Adipose tissue (tissue), 3 donors: ENCODE measurements around the gene STK32B. TPM values are rescaled to one million over a fixed set of nuclear protein-coding genes. Genes with fewer than 3 reads are reported as not detected.
"Not testable (repeated sequence)": the region's sequence is repeated elsewhere in the genome, so short reads cannot be mapped to it uniquely, and the experiment has no call there.

ENCODE experiments used
- H3K27ac ChIP-seq: one replicate; pipeline ENCODE4 v1.5.1; 2013; ENCODE audit warnings: low read depth, low read length
- WGBS, 3 donors: extraction: QIAGEN DNeasy Blood & Tissue Kit; methylation state at CpG; one replicate each; pipeline ENCODE4 v1.1.7; 2013; 5-methylcytosine and 5-hydroxymethylcytosine counted together
- polyA plus RNA-seq, 3 donors: library from polyadenylated mRNA; stranded (reverse); fragments of 200-250 nt; gene quantifications; one replicate each; pipeline ENCODE4 v1.2.3, GENCODE V29; 2013
- donor health status: healthy with polysubstance abuse.
- donor health status: Bipolar disorder and iron deficiency.
- donor health status: healthy.

The STK32B gene
- polyA plus RNA-seq, 3 donors: 0.41 to 6.0 (median 1.3) TPM

GRCh38 chr4:5260121-5260520, 208.8 kb downstream of the STK32B start:
- no peak overlapping the region for H3K27ac ChIP-seq
- WGBS, 3 donors: 85 to 93% (median 87%) methylated on average over 6 of the region's 6 CpGs

- WGBS, 3 donors: 76 to 79% (median 78%) methylated on average over 4 of the region's 4 CpGs
- no peak overlapping the region for H3K27ac ChIP-seq
Measured at GRCh38 chr4:5261866-5262265, 210.6 kb downstream of the STK32B start.

GRCh38 chr4:5266991-5267390, 215.7 kb downstream of the STK32B start:
- 58 to 89% (median 85%) methylated on average over 2 of the region's 2 CpGs for WGBS, 3 donors
- H3K27ac ChIP-seq: no peak overlapping the region

GRCh38 chr4:5267408-5267807, 216.1 kb downstream of the STK32B start:
- WGBS, 3 donors: 67 to 74% (median 70%) methylated on average over 8 of the region's 8 CpGs
- H3K27ac ChIP-seq: no peak overlapping the region

- H3K27ac ChIP-seq: no peak overlapping the region
- 84 to 92% (median 92%) methylated on average over 11 of the region's 11 CpGs for WGBS, 3 donors
Measured at GRCh38 chr4:5276475-5277075, 225.3 kb downstream of the STK32B start.

GRCh38 chr4:5277079-5277478, 225.8 kb downstream of the STK32B start:
- 82 to 93% (median 83%) methylated on average over 2 of the region's 2 CpGs for WGBS, 3 donors
- no peak overlapping the region for H3K27ac ChIP-seq

- H3K27ac ChIP-seq: no peak overlapping the region
- WGBS, 3 donors: 72 to 94% (median 90%) methylated on average over 4 of the region's 4 CpGs
Measured at GRCh38 chr4:5278213-5278612, 226.9 kb downstream of the STK32B start.

- not testable (repeated sequence) for H3K27ac ChIP-seq
- WGBS, 3 donors: 58 to 86% (median 84%) methylated on average over 1 of the region's 1 CpG
Measured at GRCh38 chr4:5280069-5280468, 228.8 kb downstream of the STK32B start.

GRCh38 chr4:5280828-5281227, 229.5 kb downstream of the STK32B start:
- H3K27ac ChIP-seq: no peak overlapping the region
- WGBS, 3 donors: 70 to 91% (median 73%) methylated on average over 4 of the region's 4 CpGs

- no peak overlapping the region for H3K27ac ChIP-seq
- WGBS, 3 donors: 85 to 88% (median 87%) methylated on average over 2 of the region's 2 CpGs
Measured at GRCh38 chr4:5283837-5284236, 232.6 kb downstream of the STK32B start.

GRCh38 chr4:5284517-5284916, 233.2 kb downstream of the STK32B start:
- 78 to 91% (median 88%) methylated on average over 7 of the region's 7 CpGs for WGBS, 3 donors
- H3K27ac ChIP-seq: no peak overlapping the region

GRCh38 chr4:5292101-5292500, 240.8 kb downstream of the STK32B start:
- WGBS, 3 donors: 52 to 66% (median 65%) methylated on average over 4 of the region's 4 CpGs
- H3K27ac ChIP-seq: no peak overlapping the region

- 67 to 88% (median 84%) methylated on average over 9 of the region's 9 CpGs for WGBS, 3 donors
- not testable (repeated sequence) for H3K27ac ChIP-seq
Measured at GRCh38 chr4:5298000-5298787, 246.9 kb downstream of the STK32B start.

- H3K27ac ChIP-seq: no peak overlapping the region
Measured at GRCh38 chr4:5300283-5300682, 249.0 kb downstream of the STK32B start.

GRCh38 chr4:5307928-5308327, 256.6 kb downstream of the STK32B start:
- H3K27ac ChIP-seq: no peak overlapping the region
- WGBS, 3 donors: 69 to 95% (median 94%) methylated on average over 3 of the region's 3 CpGs

GRCh38 chr4:5322321-5322720, 271.0 kb downstream of the STK32B start:
- no peak overlapping the region for H3K27ac ChIP-seq
- 73 to 88% (median 81%) methylated on average over 2 of the region's 2 CpGs for WGBS, 3 donors

GRCh38 chr4:5330339-5330989, 279.2 kb downstream of the STK32B start:
- H3K27ac ChIP-seq: no peak overlapping the region
- 67 to 76% (median 75%) methylated on average over 3 of the region's 3 CpGs for WGBS, 3 donors

GRCh38 chr4:5337731-5338130, 286.5 kb downstream of the STK32B start:
- WGBS, 3 donors: 41 to 45% (median 42%) methylated on average over 2 of the region's 2 CpGs
- H3K27ac ChIP-seq: no peak overlapping the region

GRCh38 chr4:5338531-5338930, 287.3 kb downstream of the STK32B start:
- H3K27ac ChIP-seq: no peak overlapping the region
- 51 to 73% (median 57%) methylated on average over 1 of the region's 1 CpG for WGBS, 3 donors
